ENCODE measurements around the gene TMEM63A.
"Not testable (repeated sequence)": the region's sequence is repeated elsewhere in the genome, so short reads cannot be mapped to it uniquely, and the experiment has no call there.

The TMEM63A gene

DNA sequence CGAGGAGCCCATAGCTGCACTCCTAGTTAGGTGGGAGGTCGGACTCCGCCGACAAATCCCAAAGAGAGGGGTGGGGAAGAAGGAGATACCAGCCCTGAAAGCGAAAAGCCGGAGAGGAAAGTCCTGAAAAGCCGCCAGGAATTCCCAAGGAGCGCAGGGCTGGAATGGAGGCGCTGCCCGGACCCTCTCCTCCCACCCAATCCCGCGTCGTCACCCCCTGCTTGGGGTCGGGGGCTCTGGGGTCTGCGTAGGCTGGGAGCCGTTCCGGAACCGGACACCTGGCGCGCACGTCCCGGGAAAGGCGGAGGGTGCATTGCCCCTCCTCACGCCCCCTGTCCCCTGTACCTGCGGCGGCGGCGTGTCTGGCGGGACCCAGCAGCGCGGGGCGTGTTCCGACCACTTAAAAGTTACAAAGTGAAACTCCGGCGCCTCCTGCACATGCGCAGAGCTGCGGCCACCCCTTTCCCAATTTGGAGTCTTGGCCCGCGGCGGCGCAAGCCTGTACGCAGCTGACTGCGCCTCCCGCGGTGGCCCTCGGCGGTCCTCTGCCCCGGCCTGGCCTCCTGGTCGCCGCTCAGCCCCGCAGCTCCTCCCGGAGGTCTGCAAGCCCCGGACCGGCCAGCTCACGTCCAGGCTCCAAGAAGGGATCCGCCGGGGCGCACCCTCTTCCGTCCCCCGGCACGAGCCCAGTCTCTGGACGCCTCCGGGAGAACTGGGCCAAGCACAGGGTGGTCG lies at the start of gene TMEM63A:
Gene TMEM63A, minus strand, starts transcription at position 422 of the 735 bp plus-strand sequence. CDS start 4,800 bp downstream, outside the sequence.
- no peak for DNase-seq

DNA sequence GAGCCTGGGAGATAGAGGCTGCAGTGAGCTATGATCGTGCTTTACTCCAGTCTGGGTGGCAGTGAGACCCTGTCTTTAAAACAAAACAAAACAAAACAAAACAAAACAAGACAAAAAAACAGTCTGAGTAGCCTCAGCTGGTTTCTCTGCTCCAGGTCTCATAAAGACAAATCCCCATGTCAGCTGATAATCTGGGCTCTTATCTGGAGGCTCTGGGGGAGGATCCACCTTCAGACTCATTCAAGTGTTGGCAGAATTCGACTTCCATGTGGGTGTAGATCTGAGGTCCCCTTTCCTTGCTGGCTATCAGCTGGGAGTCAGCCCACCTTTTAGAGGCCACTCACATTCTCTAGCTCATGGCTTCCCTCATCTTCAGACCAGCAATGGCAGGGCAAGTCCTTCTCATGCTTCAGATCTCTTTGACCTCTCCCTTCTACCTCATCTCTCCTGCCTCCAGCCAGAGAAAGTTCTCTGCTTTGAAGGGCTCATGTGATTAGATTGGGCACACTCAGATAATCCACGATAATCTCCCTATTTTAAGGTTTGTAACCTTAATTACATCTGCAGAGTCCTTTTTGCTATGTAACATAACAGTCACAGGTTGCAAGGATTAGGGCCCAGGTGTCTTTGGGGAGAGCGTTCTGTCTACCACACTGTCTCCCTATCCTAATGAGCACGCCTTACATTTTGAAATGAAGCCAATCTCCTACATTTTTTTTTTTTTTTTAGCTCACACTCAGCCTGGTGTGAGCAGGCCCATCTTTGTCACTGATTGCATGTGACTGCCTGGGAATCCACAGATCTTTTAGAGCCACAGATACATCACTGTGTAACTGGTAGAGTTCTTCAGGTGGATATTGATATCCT lies 49.3 kb upstream of the TMEM63A start:
- no peak for DNase-seq

DNA sequence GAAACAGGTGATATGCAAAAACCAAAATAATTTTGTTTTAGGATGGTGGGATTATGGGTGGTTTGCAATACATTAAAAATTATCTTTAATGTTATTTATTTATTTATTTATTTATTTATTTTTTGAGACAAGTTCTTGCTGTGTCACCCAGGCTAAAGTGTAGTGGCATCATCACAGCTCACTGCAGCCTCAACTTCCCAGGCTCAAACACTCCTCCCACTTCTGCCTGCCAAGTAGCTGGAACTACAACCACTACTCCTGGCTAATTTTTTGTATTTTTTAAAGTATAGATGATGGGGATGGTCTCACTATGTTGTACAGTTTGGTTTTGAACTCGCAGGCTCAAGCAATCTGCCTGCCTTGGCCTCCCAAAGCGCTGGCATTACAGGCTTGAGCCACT lies 48.4 kb upstream of the TMEM63A start:
- DNase-seq: no peak

DNA sequence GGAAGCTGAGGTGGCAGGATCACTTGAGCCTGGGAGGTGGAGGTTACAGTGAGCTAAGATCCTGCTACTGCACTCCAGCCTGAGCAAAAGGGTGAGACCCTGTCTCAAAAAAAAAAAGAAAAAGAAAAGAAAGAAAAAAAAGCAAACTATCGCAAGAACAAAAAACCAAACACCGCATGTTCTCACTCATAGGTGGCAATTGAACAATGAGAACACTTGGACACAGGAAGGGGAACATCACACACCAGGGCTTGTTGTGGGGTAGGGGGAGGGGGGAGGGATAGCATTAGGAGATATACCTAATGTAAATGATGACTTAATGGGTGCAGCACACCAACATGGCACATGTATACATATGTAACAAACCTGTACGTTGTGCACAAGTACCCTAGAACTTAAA lies 47.3 kb upstream of the TMEM63A start:
- DNase-seq: not testable (repeated sequence)

DNA sequence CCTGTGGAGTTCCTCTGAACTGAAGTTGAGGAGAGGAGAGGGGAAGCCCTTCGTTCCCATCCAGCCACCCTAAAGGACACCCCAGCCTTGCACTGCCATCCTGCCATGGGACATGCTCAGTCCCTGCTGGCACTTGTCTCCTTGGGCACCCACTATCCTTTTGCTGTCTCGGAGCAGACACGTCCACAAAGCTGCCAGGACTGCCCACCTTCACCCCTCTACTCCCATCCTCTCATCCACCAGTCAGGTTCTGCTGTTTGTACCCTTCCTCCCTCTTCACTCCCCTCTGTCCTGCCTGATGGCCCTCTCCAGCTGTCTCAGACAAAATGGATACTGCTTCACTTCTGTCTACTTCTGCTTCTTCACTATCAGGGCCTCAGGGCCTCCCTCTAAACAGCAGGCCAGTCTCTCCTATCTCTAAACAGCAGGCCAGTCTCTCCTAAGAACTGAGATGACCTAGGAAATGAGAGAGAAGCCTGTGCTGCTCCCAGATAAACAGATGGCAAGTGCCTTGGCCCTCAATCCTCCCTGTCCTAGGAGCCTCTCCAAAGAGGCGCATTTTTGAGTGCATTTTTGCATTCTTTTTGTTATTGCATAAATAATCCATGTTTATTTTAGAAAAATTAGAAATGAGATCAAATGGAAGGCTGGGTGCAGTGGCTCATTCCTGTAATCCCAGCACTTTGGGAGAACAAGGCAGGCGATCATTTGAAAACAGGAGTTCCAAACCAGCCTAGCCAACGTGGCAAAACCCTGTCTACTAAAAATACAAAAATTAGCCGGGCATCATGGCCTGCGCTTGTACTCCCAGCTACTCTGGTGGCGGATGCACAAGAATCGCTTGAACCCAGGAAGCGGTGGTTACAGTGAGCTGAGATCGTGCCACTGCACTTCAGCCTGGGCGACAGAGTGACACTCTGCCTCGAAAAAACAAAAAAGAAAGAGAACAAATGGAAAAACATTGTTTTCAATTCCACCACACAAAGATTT lies 46.3 kb upstream of the TMEM63A start:
- DNase-seq: no peak

DNA sequence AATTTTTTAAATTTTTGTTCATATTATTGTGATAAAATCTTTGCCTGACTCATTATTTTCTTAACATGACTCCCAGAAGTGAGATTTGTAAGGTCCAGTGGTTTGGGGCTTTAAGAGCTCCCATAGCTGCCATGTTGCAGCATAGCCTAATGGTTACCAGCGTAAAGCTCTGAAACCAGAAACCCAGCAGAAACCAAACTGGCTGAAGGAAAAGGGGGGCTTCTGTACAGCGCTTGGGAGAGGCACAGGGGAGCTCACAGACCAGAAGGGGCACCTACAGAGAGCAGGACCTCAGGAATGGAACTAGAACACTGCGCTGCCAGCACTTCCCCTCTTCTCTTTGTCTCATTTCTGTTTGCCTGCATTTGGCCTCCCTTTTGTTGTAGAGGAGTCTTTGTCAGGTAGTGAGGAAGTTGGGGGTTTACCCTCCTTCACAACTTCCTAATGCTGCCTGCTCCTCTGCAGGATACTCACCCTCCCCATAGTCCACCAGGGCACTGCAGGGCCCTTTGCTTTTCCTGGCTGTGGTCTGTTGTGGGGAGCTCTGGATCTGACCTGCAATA lies 44.5 kb upstream of the TMEM63A start:
- no peak for DNase-seq

DNA sequence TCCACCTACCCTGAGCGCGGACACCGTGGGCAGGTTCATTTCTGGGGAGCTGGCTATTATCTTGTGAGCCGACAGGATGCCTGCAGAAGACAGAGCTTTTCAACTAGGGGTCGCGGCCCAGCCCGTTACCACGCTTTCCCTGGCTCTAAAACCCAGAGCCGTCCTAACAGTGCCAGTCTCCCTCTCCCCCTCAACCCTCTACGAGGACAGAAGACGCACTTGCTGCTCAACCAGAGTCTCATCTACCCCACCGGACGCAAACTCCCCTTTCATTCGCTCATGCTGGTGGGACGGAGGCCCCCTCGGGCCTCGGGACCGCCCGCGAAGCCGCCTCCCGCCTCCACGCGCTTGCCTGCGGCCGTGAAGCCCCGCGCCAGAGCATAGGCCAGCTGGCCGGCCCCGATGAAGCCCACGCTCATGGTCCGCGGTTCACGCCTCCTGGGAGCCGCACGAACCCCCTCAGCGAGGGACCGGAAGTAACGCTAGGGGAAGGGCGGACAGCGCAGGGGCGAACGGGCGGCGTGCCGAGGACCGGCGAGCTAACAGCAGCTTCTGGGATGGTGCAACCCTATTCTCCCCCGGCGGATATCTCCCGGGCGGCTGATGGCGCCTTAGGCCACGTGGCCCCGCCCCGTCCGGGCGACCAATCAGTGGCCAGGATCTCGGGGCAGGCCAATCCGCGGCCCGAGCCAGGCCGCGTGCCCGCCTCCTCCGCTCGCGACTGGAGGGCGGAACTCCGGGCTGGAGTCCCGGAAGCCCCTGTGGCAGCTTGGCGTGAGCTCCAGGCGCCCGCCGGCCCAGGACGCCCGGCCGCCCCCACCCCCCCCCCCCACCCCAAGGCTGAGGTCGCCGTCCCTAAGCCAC lies 41.7 kb upstream of the TMEM63A start, which contains the start of gene PYCR2:
Gene PYCR2, minus strand, starts transcription at position 559 of the 864 bp plus-strand sequence. Its CDS starts 140 bp downstream, at position 419.
- peak; percentile 94 for DNase-seq

DNA sequence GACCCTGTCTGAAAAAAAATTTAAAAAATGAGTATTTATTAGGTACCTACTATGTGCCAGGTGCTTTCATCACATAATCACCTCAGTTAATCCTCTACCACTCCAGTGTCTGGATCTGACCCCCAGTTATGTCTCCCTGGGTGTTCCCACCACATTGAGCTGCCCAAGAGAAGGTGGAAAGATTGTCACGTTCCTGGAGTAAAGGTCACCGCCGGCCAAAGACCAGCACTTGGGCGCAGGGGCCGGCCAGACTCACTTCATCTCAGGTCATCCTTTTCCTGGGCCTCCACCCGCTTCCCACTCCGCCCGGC lies 41.2 kb upstream of the TMEM63A start:
- no peak for DNase-seq

DNA sequence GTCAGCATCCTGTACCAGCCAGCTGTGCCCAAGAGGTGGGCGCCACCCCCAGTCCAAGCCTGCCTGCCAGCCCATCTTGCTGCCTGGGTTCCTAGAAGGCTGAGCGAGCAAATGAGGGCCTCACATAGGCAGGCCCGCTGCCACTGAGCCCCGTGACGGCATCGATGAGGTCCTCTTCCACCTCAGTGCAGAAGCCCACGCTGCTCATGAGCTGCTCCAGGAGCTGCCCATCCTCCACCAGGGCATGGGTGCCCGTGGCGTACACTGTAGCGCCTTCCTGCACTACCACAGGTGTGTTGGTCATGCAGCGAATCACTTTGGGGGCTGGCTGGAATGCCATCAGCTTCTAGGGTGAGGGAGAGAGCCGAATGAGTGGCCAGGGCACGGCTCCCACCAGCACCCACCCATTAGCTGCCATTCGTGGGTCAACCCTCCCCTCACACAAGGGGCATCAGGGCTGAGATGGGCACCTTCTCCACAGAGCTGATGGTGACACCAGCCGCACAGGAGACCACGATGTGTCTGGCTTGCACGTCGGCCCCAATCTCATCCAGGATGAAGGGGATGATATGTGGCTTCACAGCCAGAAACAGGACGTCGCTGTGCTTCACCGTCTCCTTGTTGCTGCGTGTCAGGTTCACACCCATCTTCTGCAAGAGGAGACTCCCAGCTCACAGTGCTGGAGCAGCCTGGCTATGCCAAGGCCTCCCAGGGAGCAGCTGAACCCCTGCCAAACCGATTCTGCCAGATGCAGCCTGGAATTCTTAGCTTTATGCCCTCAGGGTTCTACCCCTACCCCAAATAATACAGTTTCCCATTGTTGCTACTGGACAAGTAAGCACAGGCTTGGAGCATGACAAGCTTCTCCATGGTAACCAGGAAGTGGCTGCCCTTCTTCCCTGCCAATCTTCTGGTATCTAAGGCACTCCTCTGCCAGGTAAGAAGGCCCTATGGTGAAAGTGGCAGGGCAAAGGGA lies 39.8 kb upstream of the TMEM63A start:
- peak; percentile 57 for DNase-seq

DNA sequence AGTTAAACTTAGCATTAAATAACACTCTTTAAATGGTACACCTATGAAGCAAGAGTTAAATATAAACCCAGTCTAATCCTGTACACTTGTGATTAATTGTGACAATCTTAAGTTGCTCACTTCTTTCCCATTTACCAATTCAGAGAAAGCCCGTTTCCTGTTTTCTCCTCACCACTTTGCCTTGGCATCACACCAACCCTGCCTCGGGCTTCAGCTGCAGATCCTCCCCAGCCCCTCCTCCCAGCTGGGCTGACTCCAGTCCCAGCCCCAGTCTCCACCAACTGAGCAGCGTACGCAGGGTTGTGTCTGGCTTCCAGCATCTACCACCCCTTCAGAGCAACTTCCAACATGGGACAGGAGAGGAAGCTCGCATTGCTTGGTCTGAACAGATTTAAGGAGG lies 37.7 kb upstream of the TMEM63A start:
- peak; percentile 73 for DNase-seq

DNA sequence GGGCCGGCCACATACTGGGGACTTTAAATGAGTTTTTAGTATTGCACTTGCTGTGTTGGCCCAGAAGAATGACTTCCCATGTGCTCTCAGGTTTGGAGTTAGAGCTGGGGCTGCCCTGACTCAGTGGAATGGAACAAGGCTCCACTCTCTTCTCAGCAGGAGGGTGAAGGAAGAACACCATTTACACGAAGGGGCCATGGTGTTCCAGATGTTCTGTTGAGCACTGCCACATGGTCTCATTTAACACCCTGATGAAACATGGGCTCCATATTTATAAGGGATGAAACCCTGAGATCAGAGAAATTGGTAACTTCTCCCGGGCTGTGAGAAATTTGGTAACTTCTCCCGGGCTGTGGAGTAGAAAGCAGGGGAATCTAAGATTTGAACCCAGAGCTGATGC lies 36.1 kb upstream of the TMEM63A start:
- no peak for DNase-seq

DNA sequence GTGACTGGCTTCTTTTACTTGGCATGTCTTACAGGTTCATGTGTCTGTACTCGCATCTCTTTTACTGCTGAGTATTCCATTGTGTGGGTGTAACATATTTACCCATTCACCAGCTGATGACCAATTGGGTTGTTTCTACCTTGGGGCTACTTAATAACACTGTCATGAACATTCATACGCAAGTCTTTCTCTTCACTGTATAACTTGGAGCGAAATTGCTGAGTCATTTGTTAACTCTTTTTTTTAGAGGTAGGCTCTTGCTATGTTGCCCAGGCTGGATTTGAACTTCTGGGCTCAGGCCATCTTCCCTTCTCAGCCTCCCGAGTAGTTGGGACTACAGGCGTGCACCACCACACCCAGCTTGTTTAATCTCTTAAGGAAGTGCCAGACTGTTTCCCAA lies 35.4 kb upstream of the TMEM63A start:
- no peak for DNase-seq

DNA sequence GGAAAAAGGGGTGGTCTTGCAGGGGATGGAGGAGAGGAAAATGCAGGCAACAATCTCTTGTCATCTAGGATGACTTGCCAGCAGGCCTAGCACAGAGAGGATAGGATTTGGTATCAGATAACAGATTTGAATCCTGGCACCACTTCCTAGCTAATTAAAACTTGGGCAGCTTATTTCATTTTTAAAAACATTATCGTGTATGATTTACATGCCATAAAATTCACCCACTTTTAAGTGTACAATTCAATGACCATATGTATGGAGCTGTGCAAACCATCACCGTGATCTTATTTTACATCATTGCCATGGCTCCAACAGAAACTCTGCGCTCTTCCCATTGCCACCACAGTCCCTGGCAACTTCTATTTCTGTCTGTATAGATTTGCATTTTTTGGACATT lies 34.9 kb upstream of the TMEM63A start:
- DNase-seq: no peak

DNA sequence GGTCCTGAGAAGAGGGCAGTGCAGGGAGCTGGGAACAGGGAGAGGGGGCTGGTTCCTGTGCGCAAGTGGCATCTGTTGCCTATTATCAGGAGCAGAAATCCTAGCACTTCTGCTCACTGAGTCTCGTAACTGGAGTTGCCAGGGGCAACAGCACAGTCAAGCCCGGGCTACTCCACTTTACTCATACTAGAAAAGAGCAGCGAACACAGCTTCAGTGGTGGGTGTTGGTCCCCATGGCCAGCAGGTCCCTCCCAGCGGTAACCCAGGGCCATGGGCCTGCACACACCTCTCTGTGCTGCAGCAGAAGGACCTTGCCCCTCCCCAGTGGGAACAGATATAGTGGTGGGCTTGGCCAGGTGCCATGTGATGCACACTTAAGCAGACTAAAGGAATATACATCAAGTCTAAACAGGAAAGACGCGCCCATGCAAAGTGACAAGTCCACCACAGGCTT lies 33.4 kb upstream of the TMEM63A start:
- peak; percentile 84 for DNase-seq

DNA sequence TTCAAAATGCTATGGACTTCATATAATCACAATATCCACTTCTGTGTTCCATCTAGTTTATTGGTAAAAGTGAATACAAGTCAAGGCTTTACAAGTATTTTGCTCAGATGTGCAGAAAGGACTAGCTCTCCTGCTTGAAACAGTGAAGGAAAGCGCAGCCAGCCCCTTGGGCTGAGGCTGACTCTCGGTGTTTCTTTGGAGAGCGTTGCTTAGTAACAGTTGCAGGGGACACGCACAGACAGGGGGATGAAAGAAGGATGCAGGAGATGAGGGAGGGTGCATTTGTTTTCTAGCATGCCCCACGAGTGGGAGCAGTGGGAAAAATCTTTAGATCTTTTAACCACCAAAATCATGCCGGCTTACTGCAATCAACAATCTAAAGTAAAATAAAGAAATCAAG lies 32.8 kb upstream of the TMEM63A start:
- no peak for DNase-seq

DNA sequence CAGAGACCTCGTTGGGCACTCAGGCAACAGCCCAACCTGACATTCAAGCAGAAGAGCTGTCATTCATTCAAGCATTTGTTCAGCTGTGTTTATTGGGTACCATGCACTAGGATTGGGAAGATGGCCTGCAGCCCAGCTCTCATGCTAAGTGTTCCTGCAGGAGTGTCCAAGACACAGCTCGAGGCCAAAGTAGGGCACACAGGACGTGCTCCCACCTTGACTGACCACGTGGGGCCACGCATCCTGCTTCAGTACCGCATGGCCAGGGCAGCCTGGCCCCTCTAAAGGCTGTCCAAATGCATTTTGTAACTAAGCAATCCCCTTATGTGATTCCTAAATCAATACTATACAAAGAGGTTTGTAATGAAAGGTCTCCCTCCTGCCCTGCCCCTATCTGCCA lies 32.2 kb upstream of the TMEM63A start:
- DNase-seq: no peak

DNA sequence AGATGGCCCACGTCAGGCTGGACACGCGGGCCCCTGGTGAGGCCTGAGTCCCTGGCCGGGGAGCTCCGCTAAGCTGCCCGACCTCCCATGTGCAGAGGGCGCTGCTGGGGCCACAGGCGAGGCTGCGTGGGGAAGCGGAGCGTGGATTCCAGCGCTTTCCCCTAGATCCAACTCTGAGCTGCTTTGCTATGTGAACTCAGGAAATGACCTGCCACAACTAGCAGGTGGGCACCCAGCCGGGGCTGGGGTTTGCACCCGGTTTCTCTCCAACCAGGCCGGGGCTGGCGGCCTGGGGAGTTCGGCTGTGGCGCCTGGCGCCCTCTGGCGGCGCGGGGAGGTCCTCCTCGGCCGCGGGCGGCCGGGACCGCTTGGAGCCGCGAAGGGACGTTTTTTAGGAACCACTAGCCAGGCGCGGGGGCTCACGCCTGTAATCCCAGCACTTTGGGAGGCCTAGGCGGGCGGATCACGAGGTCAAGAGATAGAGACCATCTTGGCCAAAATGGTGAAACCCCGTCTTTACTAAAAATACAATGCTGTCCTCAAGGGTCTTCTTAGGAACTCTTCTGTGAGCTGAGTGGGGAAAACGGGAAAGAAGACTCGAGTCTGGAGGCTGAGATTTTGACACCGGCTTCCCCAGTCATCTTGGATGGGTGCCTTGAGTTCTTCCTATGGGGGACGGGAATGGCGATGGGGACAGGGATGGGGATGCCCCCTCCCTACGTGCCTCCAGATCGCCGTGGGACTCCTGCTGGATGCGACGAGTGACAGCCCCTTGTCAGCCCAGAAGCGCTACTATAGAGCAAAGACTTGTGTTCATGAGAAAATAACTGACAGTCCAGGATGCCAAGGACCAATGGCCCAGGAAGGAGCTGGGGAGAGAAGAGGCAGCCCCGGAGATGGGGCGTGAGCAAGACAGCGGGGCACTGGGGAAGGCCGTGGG lies 29.3 kb upstream of the TMEM63A start:
- DNase-seq: no peak

DNA sequence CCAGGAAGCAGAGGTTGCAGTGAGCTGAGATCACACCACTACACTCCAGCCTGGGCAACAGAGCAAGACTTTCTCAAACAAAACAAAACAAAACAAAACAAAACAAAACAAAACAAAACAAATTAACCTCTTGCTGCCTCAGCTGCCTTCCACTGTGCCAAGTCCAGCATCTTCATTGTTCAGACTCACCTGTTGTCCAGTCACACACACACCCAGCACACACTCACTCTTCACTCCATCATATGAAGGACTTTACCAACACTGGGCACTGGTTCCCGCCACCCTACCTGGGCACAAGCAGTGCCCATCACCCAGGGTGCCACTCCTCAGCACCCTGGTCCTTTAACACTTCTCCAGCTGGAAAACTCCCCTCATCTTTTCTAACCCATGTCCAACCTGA lies 27.3 kb upstream of the TMEM63A start:
- DNase-seq: no peak

DNA sequence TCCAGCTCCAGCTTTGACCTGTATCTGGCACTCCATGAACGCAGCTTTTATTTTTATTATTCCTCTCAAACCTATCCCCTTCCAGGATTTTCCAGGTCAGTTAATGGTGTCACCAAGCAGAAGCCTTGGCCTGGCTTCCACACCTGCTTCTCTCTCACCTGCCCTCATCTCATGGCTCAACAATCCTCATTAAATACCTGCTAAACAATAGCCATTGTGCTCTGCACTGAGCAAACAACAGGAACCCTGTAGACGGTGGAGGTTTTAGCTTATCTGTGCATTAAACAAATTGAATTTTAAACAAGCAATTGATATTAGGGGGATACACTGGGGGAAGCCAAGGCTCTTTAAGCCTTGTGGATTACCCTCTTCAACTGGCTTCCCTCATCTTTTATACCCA lies 26.6 kb upstream of the TMEM63A start:
- no peak for DNase-seq
